Esophagus mucosa (tissue), 1 donor: ENCODE results near the gene TCF4. TPM values are rescaled to one million over a fixed set of nuclear protein-coding genes. Genes with fewer than 3 reads are reported as not detected.

Source experiments
- ATAC-seq: fragments of 200-7000 bp; cut with Tn5 transposase; one replicate; pipeline ENCODE4 v1.9.1; 2020
- total RNA-seq: library from RNA; stranded (reverse); gene quantifications from one replicate; pipeline ENCODE4 v1.2.4, GENCODE V29; 2023
- donor health status: DM: yes; HTN: yes; CAD: no.

TCF4 gene
- total RNA-seq, 1 donor from 2014 or later, result 25.1 TPM

GRCh38 chr18:55501982-55502710, 85.8 kb downstream of the TCF4 start:
- ATAC-seq, result no peak

- no peak for ATAC-seq
These were observed 86.4 kb downstream of the TCF4 start for GRCh38 chr18:55501579-55501978.

- no peak for ATAC-seq
These were observed 87.5 kb downstream of the TCF4 start for GRCh38 chr18:55500316-55501086.

GRCh38 chr18:55499526-55499925, 88.5 kb downstream of the TCF4 start:
- no peak for ATAC-seq

- ATAC-seq, result no peak
These were observed 90.1 kb downstream of the TCF4 start for GRCh38 chr18:55497825-55498403.

GRCh38 chr18:55494899-55495298, 93.1 kb downstream of the TCF4 start:
- ATAC-seq, result no peak

- ATAC-seq, result no peak
These were observed 93.6 kb downstream of the TCF4 start for GRCh38 chr18:55494441-55494840.

GRCh38 chr18:55491616-55492015, 96.4 kb downstream of the TCF4 start:
- ATAC-seq, result no peak

GRCh38 chr18:55489034-55489986, 98.7 kb downstream of the TCF4 start:
- no peak for ATAC-seq

- ATAC-seq, result no peak
These were observed 99.5 kb downstream of the TCF4 start for GRCh38 chr18:55488473-55488872.

GRCh38 chr18:55487997-55488396, 100.0 kb downstream of the TCF4 start:
- no peak for ATAC-seq

GRCh38 chr18:55486936-55487335, 101.1 kb downstream of the TCF4 start:
- ATAC-seq, result no peak

- ATAC-seq, result no peak
These were observed 102.3 kb downstream of the TCF4 start for GRCh38 chr18:55485666-55486065.

GRCh38 chr18:55484773-55485172, 103.2 kb downstream of the TCF4 start:
- no peak for ATAC-seq

- no peak for ATAC-seq
These were observed 104.6 kb downstream of the TCF4 start for GRCh38 chr18:55483266-55483871.

- ATAC-seq, result no peak
These were observed 108.2 kb downstream of the TCF4 start for GRCh38 chr18:55479656-55480420.

GRCh38 chr18:55477860-55478581, 110.0 kb downstream of the TCF4 start:
- no peak for ATAC-seq

- ATAC-seq, result peak; percentile 81
These were observed 110.5 kb downstream of the TCF4 start for GRCh38 chr18:55477499-55477859.

GRCh38 chr18:55475916-55476315, 112.1 kb downstream of the TCF4 start:
- no peak for ATAC-seq

GRCh38 chr18:55475467-55475866, 112.5 kb downstream of the TCF4 start:
- no peak for ATAC-seq

GRCh38 chr18:55473560-55473959, 114.4 kb downstream of the TCF4 start:
- ATAC-seq, result no peak
